H9 (cell line): Measurements from ENCODE around the gene ZNF503. TPM values are rescaled to one million over a fixed set of nuclear protein-coding genes. Genes with fewer than 3 reads are reported as not detected.

Source experiments
- DNase-seq: peaks from one replicate; pipeline ENCODE4 v3.0.0-alpha.2; 2017
- H2AFZ ChIP-seq: one replicate; pipeline ENCODE4 v1.6.1; 2013; ENCODE audit warnings: mild to moderate bottlenecking, low read length, control low read depth, moderate library complexity
- H2AK5ac ChIP-seq: 2 replicates; pipeline ENCODE4 v1.6.1; 2013; ENCODE audit warnings: low read length, control low read depth, mixed read lengths; ENCODE audit not compliant: insufficient read length
- H2BK120ac ChIP-seq: one replicate; pipeline ENCODE4 v1.6.1; 2013; ENCODE audit warnings: low read depth, mild to moderate bottlenecking, low read length, control low read depth, inconsistent platforms; ENCODE audit not compliant: poor library complexity, severe bottlenecking
- H2BK12ac ChIP-seq: 2 replicates; pipeline ENCODE4 v1.6.1; 2013; ENCODE audit warnings: low read length, control low read depth, mixed read lengths, low read depth; ENCODE audit not compliant: insufficient read length
- H2BK15ac ChIP-seq: 2 replicates; pipeline ENCODE4 v1.6.1; 2013; ENCODE audit warnings: low read depth, low read length, control low read depth
- H2BK20ac ChIP-seq: one replicate; pipeline ENCODE4 v1.6.1; 2013; ENCODE audit warnings: low read depth, mild to moderate bottlenecking, low read length, control low read depth, inconsistent platforms; ENCODE audit not compliant: poor library complexity, severe bottlenecking
- H2BK5ac ChIP-seq: 2 replicates; pipeline ENCODE4 v1.6.1; 2013; ENCODE audit warnings: low read length, control low read depth, mixed read lengths; ENCODE audit not compliant: insufficient read length
- H3K14ac ChIP-seq: 2 replicates; pipeline ENCODE4 v1.6.1; 2013; ENCODE audit warnings: low read length, control low read depth; ENCODE audit not compliant: insufficient read depth
- H3K18ac ChIP-seq: 2 replicates; pipeline ENCODE4 v1.6.1; 2013; ENCODE audit warnings: low read depth, mild to moderate bottlenecking, mixed read lengths, low read length, control low read depth; ENCODE audit not compliant: insufficient read length
- H3K23ac ChIP-seq: 2 replicates; pipeline ENCODE4 v1.6.1; 2013; ENCODE audit warnings: low read length, control low read depth, mixed read lengths, low read depth; ENCODE audit not compliant: insufficient read length
- H3K23me2 ChIP-seq: 2 replicates; pipeline ENCODE4 v1.6.1; 2013; ENCODE audit warnings: low read depth, mild to moderate bottlenecking, mixed read lengths, low read length, control low read depth; ENCODE audit not compliant: insufficient read length, poor library complexity, severe bottlenecking
- H3K27ac ChIP-seq: 2 replicates; pipeline ENCODE4 v1.5.1; 2013; ENCODE audit warnings: low read length, control low read depth, mixed read lengths, low read depth; ENCODE audit not compliant: insufficient read length
- H3K27me3 ChIP-seq: 2 replicates; pipeline ENCODE4 v1.6.1; 2013; ENCODE audit warnings: low read length, control low read depth, inconsistent platforms; ENCODE audit not compliant: insufficient read depth
- H3K4ac ChIP-seq: 2 replicates; pipeline ENCODE4 v1.6.1; 2013; ENCODE audit warnings: low read depth, mild to moderate bottlenecking, control low read depth, inconsistent platforms, low read length, moderate library complexity
- H3K4me1 ChIP-seq: 2 replicates; pipeline ENCODE4 v1.6.1; 2013; ENCODE audit warnings: low read length, control low read depth, inconsistent platforms; ENCODE audit not compliant: insufficient read depth
- H3K4me2 ChIP-seq: 2 replicates; pipeline ENCODE4 v1.6.1; 2013; ENCODE audit warnings: low read length, control low read depth, mixed read lengths; ENCODE audit not compliant: insufficient read length, insufficient read depth
- H3K56ac ChIP-seq: 2 replicates; pipeline ENCODE4 v1.6.1; 2013; ENCODE audit warnings: low read depth, mild to moderate bottlenecking, mixed read lengths, low read length, control low read depth; ENCODE audit not compliant: insufficient read length
- H3K79me1 ChIP-seq: 2 replicates; pipeline ENCODE4 v1.6.1; 2013; ENCODE audit warnings: low read depth, mild to moderate bottlenecking, moderate library complexity, low read length, control low read depth, inconsistent platforms; ENCODE audit not compliant: insufficient read depth, poor library complexity, severe bottlenecking
- H3K79me2 ChIP-seq: 2 replicates; pipeline ENCODE4 v1.6.1; 2013; ENCODE audit warnings: low read length, control low read depth, inconsistent platforms; ENCODE audit not compliant: insufficient read depth
- H3K9ac ChIP-seq: 2 replicates; pipeline ENCODE4 v1.6.1; 2013; ENCODE audit warnings: low read length, control low read depth, mixed read lengths; ENCODE audit not compliant: insufficient read length; ENCODE audit errors: extremely low read depth
- H3K9me3 ChIP-seq: one replicate; pipeline ENCODE4 v1.6.1; 2013; ENCODE audit warnings: low read depth, low read length, inconsistent platforms; ENCODE audit not compliant: control insufficient read depth
- H3T11ph ChIP-seq: one replicate; pipeline ENCODE4 v1.6.1; 2013; ENCODE audit warnings: mild to moderate bottlenecking, low read length, control low read depth, inconsistent platforms
- H4K20me1 ChIP-seq: one replicate; pipeline ENCODE4 v1.6.1; 2013; ENCODE audit not compliant: control insufficient read depth, insufficient read length, insufficient read depth
- H4K5ac ChIP-seq: 2 replicates; pipeline ENCODE4 v1.6.1; 2013; ENCODE audit warnings: low read depth, mild to moderate bottlenecking, mixed read lengths, low read length, control low read depth; ENCODE audit not compliant: insufficient read length
- H4K8ac ChIP-seq: replicated peaks from 2 replicates; pipeline ENCODE4 v1.6.1; 2013; ENCODE audit warnings: low read length, control low read depth, mixed read lengths, low read depth; ENCODE audit not compliant: insufficient read length
- H4K91ac ChIP-seq: 2 replicates; pipeline ENCODE4 v1.6.1; 2013; ENCODE audit warnings: low read depth, mild to moderate bottlenecking, moderate library complexity, mixed read lengths, low read length, control low read depth; ENCODE audit not compliant: insufficient read length
- H3K27ac Mint-ChIP-seq, 3 experiments: 2 replicates in 2 of 3; 3 replicates in 1 of 3; pipeline ENCODE4 v1.8.0; 2020 to 2021; ENCODE audit warnings: mixed read lengths in 3 of 3, mild to moderate bottlenecking in 1 of 3, moderate library complexity in 1 of 3
- H3K27me3 Mint-ChIP-seq: 2 replicates; pipeline ENCODE4 v1.8.0; 2021; ENCODE audit warnings: low read depth, mild to moderate bottlenecking, moderate library complexity, mixed read lengths
- H3K36me3 Mint-ChIP-seq, 3 experiments: 2 replicates in 2 of 3; 3 replicates in 1 of 3; pipeline ENCODE4 v1.8.0; 2020 to 2021; ENCODE audit warnings: low read depth in 3 of 3, mixed read lengths in 3 of 3; ENCODE audit not compliant: insufficient read depth in 1 of 3
- H3K4me1 Mint-ChIP-seq, 2 experiments: 2 replicates each; pipeline ENCODE4 v1.8.0; 2020; ENCODE audit warnings: mixed read lengths in 2 of 2
- H3K4me3 Mint-ChIP-seq, 2 experiments: 2 replicates in 1 of 2; 3 replicates in 1 of 2; pipeline ENCODE4 v1.8.0; 2020 to 2021; ENCODE audit warnings: mild to moderate bottlenecking in 2 of 2, mixed read lengths in 2 of 2, moderate library complexity in 1 of 2
- H3K9me3 Mint-ChIP-seq, 2 experiments: 2 replicates in 1 of 2; 3 replicates in 1 of 2; pipeline ENCODE4 v1.8.0; 2020; ENCODE audit warnings: mild to moderate bottlenecking in 2 of 2, mixed read lengths in 2 of 2, moderate library complexity in 1 of 2
- CTCF ChIP-seq: fragments of 200-600 bp; sonication (generic); conservative IDR thresholded peaks from 3 replicates; pipeline ENCODE4 v1.8.0; 2021; ENCODE audit warnings: antibody characterized with exemption, mild to moderate bottlenecking
- WGBS: extraction: QIAGEN DNeasy Blood & Tissue Kit; methylation state at CpG from one replicate; pipeline ENCODE4 v1.1.7; 2013; ENCODE audit warnings: missing lambda C conversion rate, low lambda C conversion rate, mixed read lengths; ENCODE audit not compliant: insufficient read length; ENCODE audit errors: extremely low coverage; 5-methylcytosine and 5-hydroxymethylcytosine counted together
- total RNA-seq: library from RNA; stranded (reverse); gene quantifications from 2 replicates; pipeline ENCODE4 v1.2.1, GENCODE V29; 2021

ZNF503 gene
- total RNA-seq, 1 experiment from 2014 or later, result 0.09 TPM

GRCh38 chr10:75357500-75357899 lies 44.1 kb downstream of the ZNF503 start:
- no peaks in the 10 kb centered on the region for H4K20me1 ChIP-seq
- H3K4ac ChIP-seq, result no peak overlapping the region
- no peak overlapping the region for H2BK15ac ChIP-seq
- no peaks in the 10 kb centered on the region for H3K79me2 ChIP-seq
- no peak overlapping the region for H2AK5ac ChIP-seq
- no peak overlapping the region for H2AFZ ChIP-seq
- H3K9me3 ChIP-seq, result no peaks in the 10 kb centered on the region
- no peak for TF ChIP-seq CTCF
- no peaks in the 10 kb centered on the region for H3K27me3 ChIP-seq
- no peak overlapping the region for H2BK120ac ChIP-seq
- Mint-ChIP-seq H3K4me3 (no peak overlapping the region), H3K9me3 (no peaks in the 10 kb centered on the region; a peak in 1 of 5 replicates), H3K27me3 (peaks cover 9% of the 10 kb centered on the region), H3K27ac (no peak overlapping the region), H3K36me3 (no peaks in the 10 kb centered on the region), H3K4me1 (peaks cover 2 to 7% of the 10 kb centered on the region in 2 experiments; a peak in 3 of 4 replicates)
- H3K23ac ChIP-seq, result no peak overlapping the region
- H2BK12ac ChIP-seq, result no peak overlapping the region
- no peaks in the 10 kb centered on the region for H3K79me1 ChIP-seq
- no peak for DNase-seq
- no peak overlapping the region for H4K91ac ChIP-seq
- no peaks in the 10 kb centered on the region for H3K23me2 ChIP-seq
- H2BK5ac ChIP-seq, result no peak overlapping the region
- no peak overlapping the region for H3K18ac ChIP-seq
- no peak overlapping the region for H3K9ac ChIP-seq
- H4K5ac ChIP-seq, result no peak overlapping the region
- no peak overlapping the region for H3T11ph ChIP-seq
- H3K56ac ChIP-seq, result no peak overlapping the region
- no peak overlapping the region for H4K8ac ChIP-seq
- WGBS, result no CpG with 5 or more reads among the region's 4 CpGs
- no peaks in the 10 kb centered on the region for H3K4me1 ChIP-seq
- H3K27ac ChIP-seq, result no peak overlapping the region
- no peak overlapping the region for H2BK20ac ChIP-seq
- H3K4me2 ChIP-seq, result no peak overlapping the region
- no peak overlapping the region for H3K14ac ChIP-seq
